HepG2 (cell line): Measurements from ENCODE around the gene PDLIM4. TPM values are rescaled to one million over a fixed set of nuclear protein-coding genes. Genes with fewer than 3 reads are reported as not detected.

ENCODE experiments used
- RFX3 ChIP-seq: IDR thresholded peaks from 2 replicates; pipeline ENCODE4 v1.6.1; 2016; ENCODE audit warnings: missing biosample characterization, missing genetic modification reagents
- SNAPC2 ChIP-seq: sonication (generic); formaldehyde crosslinking; IDR thresholded peaks from 2 replicates; pipeline ENCODE4 v1.8.1; 2022; ENCODE audit warnings: mild to moderate bottlenecking, missing genetic modification reagents
- TRIM22 ChIP-seq: fragments of 450-650 bp; IDR thresholded peaks from 2 replicates; pipeline ENCODE4 v1.6.1; 2017
- UBTF ChIP-seq: sonication (generic); formaldehyde crosslinking; IDR thresholded peaks from 2 replicates; pipeline ENCODE4 v1.4.0; 2020; ENCODE audit warnings: mild to moderate bottlenecking, missing genetic modification reagents
- ZNF101 ChIP-seq: sonication (generic); formaldehyde crosslinking; IDR thresholded peaks from 2 replicates; pipeline ENCODE4 v1.4.0; 2020; ENCODE audit warnings: mild to moderate bottlenecking, low read depth, missing genetic modification reagents, borderline replicate concordance
- ZNF337 ChIP-seq: sonication (generic); formaldehyde crosslinking; IDR thresholded peaks from 2 replicates; pipeline ENCODE4 v1.5.1; 2020; ENCODE audit warnings: missing genetic modification reagents, low read depth, mild to moderate bottlenecking, borderline replicate concordance
- ZNF354B ChIP-seq: sonication (generic); formaldehyde crosslinking; IDR thresholded peaks from 2 replicates; pipeline ENCODE4 v1.8.0; 2022; ENCODE audit warnings: mild to moderate bottlenecking, missing genetic modification reagents
- ZNF446 ChIP-seq: sonication (generic); formaldehyde crosslinking; IDR thresholded peaks from 2 replicates; pipeline ENCODE4 v1.5.0; 2020; ENCODE audit warnings: mild to moderate bottlenecking, missing genetic modification reagents
- ZNF503 ChIP-seq: sonication (generic); formaldehyde crosslinking; IDR thresholded peaks from 2 replicates; pipeline ENCODE4 v1.4.0; 2020; ENCODE audit warnings: missing genetic modification reagents
- ZNF577 ChIP-seq: sonication (generic); formaldehyde crosslinking; IDR thresholded peaks from 2 replicates; pipeline ENCODE4 v1.4.0; 2020; ENCODE audit warnings: mild to moderate bottlenecking, low read depth, missing genetic modification reagents, borderline replicate concordance
- ZNF580 ChIP-seq: IDR thresholded peaks from 2 replicates; pipeline ENCODE4 v1.6.1; 2016; ENCODE audit warnings: low read depth, borderline replicate concordance
- ZNF646 ChIP-seq: sonication (generic); formaldehyde crosslinking; IDR thresholded peaks from 2 replicates; pipeline ENCODE4 v1.9.0; 2021; ENCODE audit warnings: mild to moderate bottlenecking, missing genetic modification reagents
- ZNF691 ChIP-seq: sonication (generic); formaldehyde crosslinking; IDR thresholded peaks from 2 replicates; pipeline ENCODE4 v1.4.0; 2020; ENCODE audit warnings: missing genetic modification reagents, low read depth, mild to moderate bottlenecking, borderline replicate concordance
- ZNF761 ChIP-seq: sonication (generic); formaldehyde crosslinking; conservative IDR thresholded peaks from 2 replicates; pipeline ENCODE4 v1.4.0; 2020; ENCODE audit warnings: mild to moderate bottlenecking, missing genetic modification reagents
- ZNF841 ChIP-seq: sonication (generic); formaldehyde crosslinking; IDR thresholded peaks from 2 replicates; pipeline ENCODE4 v1.8.1; 2023; ENCODE audit warnings: missing genetic modification reagents, borderline replicate concordance
- polyA plus RNA-seq, 8 experiments: library from polyadenylated mRNA; depleted of rRNA in 3 of 8; stranded (reverse) in 7 of 8; unstranded in 1 of 8; fragments of >200 nt; fragmentation: Illumina TruSeq in 4 of 8; extraction: Trizol in 4 of 8; gene quantifications; 2 replicates each; pipeline versions ENCODE4 v1.2.1 to v1.2.3, GENCODE V29; 2011 to 2016; ENCODE audit warnings: low read depth in 4 of 8, missing spikeins in 1 of 8, mixed read lengths in 1 of 8; ENCODE audit not compliant: insufficient read depth in 1 of 8
- total RNA-seq, 5 experiments: library from RNA; depleted of rRNA; stranded (reverse); fragments of >200 nt; fragmentation: Illumina TruSeq; extraction: Trizol; gene quantifications; 2 replicates each; pipeline ENCODE4 v1.2.3, GENCODE V29; 2016; ENCODE audit warnings: low read depth in 1 of 5

The PDLIM4 gene
- total and polyA plus RNA-seq, 2 of the 13 experiments (the other 11 are each of a cell fraction or from before 2014, with no cell fraction given): 1.1 to 2.3 TPM

- TF ChIP-seq TRIM22 (no peak), ZNF503 (CRISPR knock-in tag) (no peak), ZNF761 (CRISPR knock-in tag) (peak; percentile 76; the same call in 1 of the 2 replicates), ZNF580 (CRISPR knock-in tag) (0 out of 2 replicates have a peak, but pooled peaks have one; percentile 33), RFX3 (CRISPR knock-in tag) (no peak), ZNF841 (no peak), ZNF354B (CRISPR knock-in tag) (no peak), ZNF337 (no peak), ZNF101 (no peak), UBTF (CRISPR knock-in tag) (peak; percentile 47; the same call in 1 of the 2 replicates), ZNF646 (CRISPR knock-in tag) (no peak), ZNF577 (no peak), SNAPC2 (no peak), ZNF691 (CRISPR knock-in tag) (peak; percentile 64; the same call in 1 of the 2 replicates), ZNF446 (no peak)
Measured at GRCh38 chr5:132321109-132321721, 63.7 kb downstream of the PDLIM4 start (continued).
